AG09309 (cell line): ENCODE results near the gene VPS36.

ENCODE experiments used
- DNase-seq: peaks from one replicate; pipeline ENCODE4 v3.0.0-alpha.2; 2010; ENCODE audit warnings: low read depth
- H3K4me3 ChIP-seq: 2 replicates; pipeline ENCODE4 v1.5.1; 2011; ENCODE audit warnings: mild to moderate bottlenecking, low read depth, low read length, moderate library complexity; ENCODE audit not compliant: control insufficient read depth
- TF ChIP-seq, protein P1 (sequence below): IDR thresholded peaks from 2 replicates; pipeline ENCODE4 v1.5.1; 2011; ENCODE audit warnings: mild to moderate bottlenecking, low read depth, low read length, inconsistent platforms; ENCODE audit not compliant: insufficient read depth, control insufficient read depth; ENCODE audit errors: missing control alignments

Gene VPS36

GRCh38 chr13:52450793-52451116 is 321 bp upstream of the VPS36 start:
- peak overlapping the region; percentile 21 for H3K4me3 ChIP-seq
- DNase-seq: no peak
- TF ChIP-seq, protein P1, sequence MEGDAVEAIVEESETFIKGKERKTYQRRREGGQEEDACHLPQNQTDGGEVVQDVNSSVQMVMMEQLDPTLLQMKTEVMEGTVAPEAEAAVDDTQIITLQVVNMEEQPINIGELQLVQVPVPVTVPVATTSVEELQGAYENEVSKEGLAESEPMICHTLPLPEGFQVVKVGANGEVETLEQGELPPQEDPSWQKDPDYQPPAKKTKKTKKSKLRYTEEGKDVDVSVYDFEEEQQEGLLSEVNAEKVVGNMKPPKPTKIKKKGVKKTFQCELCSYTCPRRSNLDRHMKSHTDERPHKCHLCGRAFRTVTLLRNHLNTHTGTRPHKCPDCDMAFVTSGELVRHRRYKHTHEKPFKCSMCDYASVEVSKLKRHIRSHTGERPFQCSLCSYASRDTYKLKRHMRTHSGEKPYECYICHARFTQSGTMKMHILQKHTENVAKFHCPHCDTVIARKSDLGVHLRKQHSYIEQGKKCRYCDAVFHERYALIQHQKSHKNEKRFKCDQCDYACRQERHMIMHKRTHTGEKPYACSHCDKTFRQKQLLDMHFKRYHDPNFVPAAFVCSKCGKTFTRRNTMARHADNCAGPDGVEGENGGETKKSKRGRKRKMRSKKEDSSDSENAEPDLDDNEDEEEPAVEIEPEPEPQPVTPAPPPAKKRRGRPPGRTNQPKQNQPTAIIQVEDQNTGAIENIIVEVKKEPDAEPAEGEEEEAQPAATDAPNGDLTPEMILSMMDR: no peak

DNA sequence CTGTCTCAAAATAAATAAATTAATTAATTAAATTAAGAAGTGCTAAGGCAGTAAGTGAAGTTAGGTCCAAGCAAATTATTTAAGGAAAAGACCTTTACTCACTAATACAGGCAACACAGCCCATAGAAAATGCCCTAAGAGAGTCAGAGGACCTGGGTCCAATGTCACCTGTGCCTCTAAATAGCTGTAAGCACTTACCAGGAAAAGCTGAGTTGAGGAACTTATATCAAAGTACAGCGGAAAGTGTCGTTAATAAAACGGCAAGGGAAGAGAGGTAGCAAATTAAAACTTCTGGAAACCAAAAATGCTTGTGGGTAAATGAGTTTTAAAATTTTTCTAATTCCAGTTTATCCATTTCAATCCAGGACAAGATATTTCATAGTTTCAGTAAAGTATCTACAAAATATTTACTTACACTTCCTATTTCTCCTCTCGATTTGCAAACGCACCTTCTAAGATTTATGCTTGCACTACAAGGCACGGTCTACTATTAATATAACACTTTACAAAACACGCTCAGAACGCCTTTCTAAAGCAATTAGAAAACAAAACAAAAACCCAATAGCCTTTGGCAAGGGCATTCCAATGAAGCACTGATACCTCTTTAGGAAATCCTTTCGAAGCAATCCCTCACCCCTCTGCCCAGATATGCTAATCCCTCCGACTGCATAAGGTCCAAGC is 963 bp downstream of the VPS36 start:
- peak overlapping the region; percentile 75 for H3K4me3 ChIP-seq
- TF ChIP-seq, protein P1: no peak
- DNase-seq: no peak

GRCh38 chr13:52447815-52448552 is 2.5 kb downstream of the VPS36 start:
- H3K4me3 ChIP-seq: no peak overlapping the region
- no peak for DNase-seq
- TF ChIP-seq, protein P1: peak; percentile 0

- TF ChIP-seq, protein P1: no peak
- DNase-seq: no peak
Observed at GRCh38 chr13:52447354-52447753, 3.1 kb downstream of the VPS36 start.

GRCh38 chr13:52446265-52446664 is 4.2 kb downstream of the VPS36 start:
- no peak for DNase-seq
- no peak overlapping the region for H3K4me3 ChIP-seq
- TF ChIP-seq, protein P1: no peak

More at GRCh38 chr13:52447354-52447753, 3.1 kb downstream of the VPS36 start:
- H3K4me3 ChIP-seq: no peak overlapping the region

DNA sequence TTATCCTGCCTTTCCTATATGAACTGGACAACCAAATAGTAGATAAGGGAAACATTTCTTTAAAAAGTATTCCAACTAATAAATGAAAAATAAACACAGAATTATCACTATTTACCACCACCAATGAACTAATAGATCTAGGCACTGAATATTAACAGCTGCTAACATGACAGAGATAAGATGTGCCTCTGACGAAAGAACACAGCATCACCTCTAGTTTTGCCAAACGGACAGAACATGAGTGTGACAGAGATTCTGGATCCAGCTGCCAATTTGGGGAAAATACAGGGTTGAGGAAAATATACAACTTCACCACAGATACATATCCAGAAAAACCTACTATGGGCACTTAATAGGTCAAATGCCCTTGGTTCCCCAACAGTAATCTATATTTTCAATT is 18.0 kb downstream of the VPS36 start:
- H3K4me3 ChIP-seq: no peak overlapping the region
- TF ChIP-seq, protein P1: no peak
- DNase-seq: no peak
